T-cell (primary cell): ENCODE measurements around the gene DHRSX. TPM values are rescaled to one million over a fixed set of nuclear protein-coding genes. Genes with fewer than 3 reads are reported as not detected.
"Not testable (repeated sequence)": the region's sequence is repeated elsewhere in the genome, so short reads cannot be mapped to it uniquely, and the experiment has no call there.

Experiments used
- ATAC-seq, 4 experiments: fragments of 200-7000 bp in 3 of 4; fragments of 150-1000 bp in 1 of 4; cut with Tn5 transposase; replicated peaks in 1 of 4; 1 replicate in 3 of 4; 2 replicates in 1 of 4; pipeline ENCODE4 v1.10.0; 2021; ENCODE audit warnings: moderate library complexity in 3 of 4, mild to moderate bottlenecking in 2 of 4, moderate number of reproducible peaks in 1 of 4
- CTCF ChIA-PET, 2 donors: fragments of 300-600 bp; sonication (Branson Sonifier 250); formaldehyde crosslinking; loops; one replicate each; lab custom pipeline; 2022; ENCODE audit warnings: antibody characterized with exemption in 2 of 2; lab: Charles Lee
- POLR2A ChIA-PET, 2 donors: fragments of 300-600 bp; sonication (Branson Sonifier 250); formaldehyde crosslinking; loops; one replicate each; lab custom pipeline; 2022; ENCODE audit warnings: antibody characterized with exemption in 2 of 2; lab: Charles Lee
- DNase-seq, 35 experiments: peaks; one replicate each; pipeline versions ENCODE4 v3.0.0 to v3.0.0-alpha.2; 2013 to 2023
- H3K27ac ChIP-seq: one replicate; pipeline ENCODE4 v1.5.1; 2013; ENCODE audit warnings: low read length
- H3K27me3 ChIP-seq, 2 experiments: replicated peaks in 1 of 2; 1 replicate in 1 of 2; 2 replicates in 1 of 2; pipeline versions ENCODE4 v1.6.1 to v1.7.0; 2013; ENCODE audit warnings: low read length in 1 of 2, mixed read lengths in 1 of 2; ENCODE audit not compliant: control insufficient read depth in 2 of 2, insufficient read depth in 2 of 2; ENCODE audit errors: extremely low read depth in 1 of 2
- H3K36me3 ChIP-seq, 2 donors: 1 replicate in 1 of 2; 2 replicates in 1 of 2; pipeline versions ENCODE4 v1.6.1 to v1.7.0; 2013; ENCODE audit warnings: low read length in 1 of 2; ENCODE audit not compliant: control insufficient read depth in 2 of 2, insufficient read depth in 1 of 2; ENCODE audit errors: extremely low read depth in 1 of 2
- H3K4me1 ChIP-seq, 2 experiments: 1 replicate in 1 of 2; 2 replicates in 1 of 2; pipeline versions ENCODE4 v1.6.1 to v1.7.0; 2013; ENCODE audit warnings: low read length in 2 of 2, mixed read lengths in 1 of 2; ENCODE audit not compliant: insufficient read depth in 2 of 2, control insufficient read depth in 1 of 2; ENCODE audit errors: extremely low read depth in 1 of 2
- H3K4me3 ChIP-seq, 2 donors: 1 replicate in 1 of 2; 2 replicates in 1 of 2; pipeline versions ENCODE4 v1.5.1 to v1.7.0; 2013; ENCODE audit warnings: mild to moderate bottlenecking in 2 of 2, low read length in 1 of 2, moderate library complexity in 1 of 2; ENCODE audit not compliant: control insufficient read depth in 1 of 2; ENCODE audit errors: extremely low read depth in 1 of 2
- H3K9me3 ChIP-seq: 2 replicates; pipeline ENCODE4 v1.7.0; 2013
- H3K27ac Mint-ChIP-seq, 2 donors: one replicate each; pipeline ENCODE4 v1.8.0; 2020 to 2021; ENCODE audit warnings: mild to moderate bottlenecking in 2 of 2, mixed read lengths in 2 of 2
- H3K27me3 Mint-ChIP-seq, 2 donors: one replicate each; pipeline ENCODE4 v1.8.0; 2021 to 2022; ENCODE audit warnings: mixed read lengths in 2 of 2
- H3K36me3 Mint-ChIP-seq: one replicate; pipeline ENCODE4 v1.8.0; 2021; ENCODE audit warnings: mixed read lengths
- H3K4me1 Mint-ChIP-seq, 3 donors: one replicate each; pipeline ENCODE4 v1.8.0; 2020 to 2022; ENCODE audit warnings: mixed read lengths in 3 of 3, mild to moderate bottlenecking in 1 of 3
- H3K4me3 Mint-ChIP-seq, 3 donors: one replicate each; pipeline ENCODE4 v1.8.0; 2020 to 2022; ENCODE audit warnings: mild to moderate bottlenecking in 3 of 3, mixed read lengths in 3 of 3, moderate library complexity in 3 of 3
- H3K9me3 Mint-ChIP-seq, 3 donors: one replicate each; pipeline ENCODE4 v1.8.0; 2020 to 2022; ENCODE audit warnings: mixed read lengths in 3 of 3
- WGBS: methylation state at CpG from one replicate; pipeline ENCODE4 v1.1.5; 2013; ENCODE audit warnings: missing lambda C conversion rate; ENCODE audit not compliant: insufficient coverage; 5-methylcytosine and 5-hydroxymethylcytosine counted together
- total RNA-seq, 35 experiments: library from RNA in 6 of 35; stranded (reverse) in 6 of 35; fragments of 120-200 nt in 1 of 35; gene quantifications; one replicate each; pipeline versions ENCODE4 v1.2.1 to v1.2.4 and lab custom pipeline; 2013 to 2026

Gene DHRSX
- total RNA-seq, 5 donors from 2014 or later (not counting 1 experiment from before 2014, with no cell fraction given): 13.2 to 20.0 (median 15.9) TPM

DNA sequence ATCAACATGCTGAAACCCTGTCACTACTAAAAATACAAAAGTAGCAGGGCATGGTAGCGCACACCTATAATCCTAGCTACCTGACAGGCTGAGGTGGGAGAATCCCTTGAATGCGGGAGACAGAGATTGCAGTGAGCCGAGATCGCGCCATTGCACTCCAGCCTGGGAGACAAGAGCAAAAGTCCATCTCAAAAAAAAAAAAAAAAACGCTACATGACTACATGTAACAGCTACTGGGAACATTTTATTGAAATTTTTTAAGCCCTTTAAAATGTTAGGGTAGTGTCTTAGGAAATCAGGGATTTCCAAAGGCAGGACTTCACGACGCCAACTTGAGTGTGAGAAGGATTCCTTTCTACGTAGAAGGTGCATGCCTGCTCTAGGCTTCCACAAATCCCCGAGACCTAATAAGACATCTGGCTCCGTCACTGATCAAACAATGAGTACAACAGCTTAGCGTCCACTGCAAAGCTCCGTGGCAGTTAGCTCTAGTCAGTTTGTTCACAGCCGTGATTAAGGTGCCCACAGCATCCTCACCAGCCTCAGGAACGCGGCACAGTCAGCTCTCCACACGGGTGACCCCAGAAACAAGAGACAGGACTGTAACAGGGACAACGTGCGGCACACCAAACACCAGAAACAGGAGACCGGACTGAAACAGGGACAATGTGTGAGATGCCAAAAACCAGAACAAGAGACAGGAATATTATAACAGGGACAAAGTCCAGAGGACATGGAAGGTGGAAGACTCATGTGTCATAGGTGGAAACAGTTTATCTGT is 33.7 kb downstream of the DHRSX start:
- Mint-ChIP-seq H3K4me3 (no peak overlapping the region), H3K4me1 (peaks cover 12 to 27% (median 15%) of the 10 kb centered on the region in 3 donors), H3K27me3 (no peaks in the 10 kb centered on the region), H3K9me3 (peaks cover 0 to 4% (median 4%) of the 10 kb centered on the region in 3 donors), H3K36me3 (peaks cover 19% of the 10 kb centered on the region), H3K27ac (no peak overlapping the region)
- no peak overlapping the region for H3K4me3 ChIP-seq
- no peaks in the 10 kb centered on the region for H3K9me3 ChIP-seq
- no peaks in the 10 kb centered on the region for H3K27me3 ChIP-seq
- 87% methylated on average over 10 of the region's 20 CpGs for WGBS
- no peak for DNase-seq
- ChIA-PET POLR2A (no interaction called here), CTCF (no interaction called here)
- H3K27ac ChIP-seq: no peak overlapping the region
- H3K36me3 ChIP-seq: no peaks in the 10 kb centered on the region
- no peak for ATAC-seq
- H3K4me1 ChIP-seq: no peaks in the 10 kb centered on the region

DNA sequence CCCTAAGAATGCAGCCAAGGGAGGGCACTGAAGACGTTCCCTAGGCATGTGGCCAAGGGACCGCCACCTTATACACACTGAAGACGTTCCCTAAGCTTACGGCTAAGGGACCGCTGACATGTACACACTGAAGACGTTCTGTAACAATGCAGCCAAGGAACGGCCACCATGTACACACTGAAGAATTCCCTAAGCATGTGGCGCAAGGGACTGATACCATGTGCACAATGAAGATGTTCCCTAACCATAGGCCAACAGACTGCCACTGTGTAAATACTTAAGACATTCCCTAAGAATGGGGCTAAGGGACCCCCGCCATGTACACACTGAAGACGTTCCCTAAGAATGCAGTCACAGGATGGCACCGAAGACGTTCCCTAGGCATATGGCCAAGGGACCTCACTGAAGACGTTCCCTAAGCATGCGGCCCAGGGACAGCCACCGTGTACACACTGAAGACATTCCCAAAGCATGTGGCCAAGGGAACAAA is 36.1 kb downstream of the DHRSX start:
- Mint-ChIP-seq H3K27me3 (no peaks in the 10 kb centered on the region), H3K4me3 (no peak overlapping the region), H3K4me1 (peaks cover 14 to 32% (median 15%) of the 10 kb centered on the region in 3 donors), H3K9me3 (peaks cover 0 to under 1% (median 0%) of the 10 kb centered on the region in 3 donors), H3K36me3 (peaks cover 15% of the 10 kb centered on the region), H3K27ac (no peak overlapping the region)
- Histone ChIP-seq H3K9me3 (no peaks in the 10 kb centered on the region), H3K36me3 (no peaks in the 10 kb centered on the region), H3K27ac (no peak overlapping the region), H3K4me1 (no peaks in the 10 kb centered on the region), H3K4me3 (no peak overlapping the region), H3K27me3 (no peaks in the 10 kb centered on the region)
- ChIA-PET POLR2A (no interaction called here), CTCF (no interaction called here)
- DNase-seq: no peak
- WGBS: 97% methylated on average over 14 of the region's 15 CpGs
- no peak for ATAC-seq

DNA sequence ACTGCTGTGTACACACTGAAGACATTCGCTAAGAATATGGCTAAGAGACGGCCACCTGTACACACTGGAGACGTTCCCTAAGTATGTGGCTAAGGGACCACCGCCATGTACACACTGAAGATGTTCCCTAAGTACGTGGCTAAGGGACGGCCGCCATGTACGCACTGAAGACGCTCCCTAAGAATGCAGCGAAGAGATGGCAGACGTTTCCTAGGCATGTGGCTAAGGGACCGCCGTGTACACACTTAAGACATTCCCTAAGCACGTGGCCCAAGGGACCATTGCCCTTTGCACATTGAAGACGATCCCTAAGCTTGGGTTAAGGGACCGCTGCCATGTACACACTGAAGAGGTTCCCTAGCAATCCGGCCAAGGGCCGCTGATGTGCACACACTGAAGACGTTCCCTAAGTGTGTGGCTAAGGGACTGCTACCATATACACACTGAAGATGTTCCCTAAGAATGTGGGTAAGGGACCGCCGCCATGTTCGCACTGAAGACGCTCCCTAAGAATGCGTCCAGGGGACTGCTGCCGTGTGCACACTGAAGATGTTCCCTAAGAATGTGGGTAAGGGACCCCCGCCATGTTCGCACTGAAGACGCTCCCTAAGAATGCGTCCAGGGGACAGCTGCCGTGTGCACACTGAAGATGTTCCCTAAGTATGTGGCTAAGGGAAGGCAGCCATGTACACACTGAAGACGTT is 36.7 kb downstream of the DHRSX start:
- H3K36me3 Mint-ChIP-seq: peaks cover 11% of the 10 kb centered on the region
- WGBS: 95% methylated on average over 22 of the region's 31 CpGs
- Histone ChIP-seq H3K9me3 (no peaks in the 10 kb centered on the region), H3K4me3 (no peak overlapping the region), H3K27ac (no peak overlapping the region), H3K36me3 (no peaks in the 10 kb centered on the region), H3K4me1 (no peaks in the 10 kb centered on the region), H3K27me3 (no peaks in the 10 kb centered on the region)
- no peaks in the 10 kb centered on the region for H3K9me3 Mint-ChIP-seq
- H3K4me1 Mint-ChIP-seq: peaks cover 14 to 32% (median 15%) of the 10 kb centered on the region in 3 donors
- ChIA-PET CTCF (no interaction called here), POLR2A (no interaction called here)
- no peak overlapping the region for H3K4me3 Mint-ChIP-seq
- H3K27me3 Mint-ChIP-seq: no peaks in the 10 kb centered on the region
- ATAC-seq (no peak), DNase-seq (no peak)
- no peak overlapping the region for H3K27ac Mint-ChIP-seq

DNA sequence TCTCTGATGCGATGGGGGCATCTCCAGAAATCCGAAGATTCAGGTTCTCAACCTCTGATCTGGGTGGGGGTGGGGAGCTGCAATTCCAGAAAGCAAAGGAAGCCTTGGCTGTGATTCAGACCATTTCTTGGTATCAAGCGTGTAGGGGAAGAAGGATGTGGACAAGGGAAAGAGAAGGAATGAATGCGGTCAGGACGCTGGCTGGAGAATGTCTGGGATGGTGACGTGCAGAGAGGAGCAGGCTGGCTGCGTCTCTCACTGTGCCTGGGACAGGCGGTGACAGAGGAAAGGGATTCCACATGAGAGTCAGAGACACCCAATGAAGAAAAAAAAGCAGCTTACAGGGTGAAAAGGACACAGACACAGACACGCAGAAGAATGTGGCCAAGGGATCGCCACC is 37.3 kb downstream of the DHRSX start:
- H3K36me3 ChIP-seq, H3K27me3 Mint-ChIP-seq, H3K4me3 ChIP-seq, POLR2A ChIA-PET, CTCF ChIA-PET, H3K27ac ChIP-seq, DNase-seq, H3K9me3 Mint-ChIP-seq, H3K9me3 ChIP-seq, H3K4me3 Mint-ChIP-seq, ATAC-seq, H3K27me3 ChIP-seq, H3K27ac Mint-ChIP-seq, H3K4me1 ChIP-seq: not testable (repeated sequence)
- 95% methylated on average over 10 of the region's 10 CpGs for WGBS
- peaks cover 13 to 30% (median 14%) of the 10 kb centered on the region in 3 donors for H3K4me1 Mint-ChIP-seq
- H3K36me3 Mint-ChIP-seq: peaks cover 11% of the 10 kb centered on the region

DNA sequence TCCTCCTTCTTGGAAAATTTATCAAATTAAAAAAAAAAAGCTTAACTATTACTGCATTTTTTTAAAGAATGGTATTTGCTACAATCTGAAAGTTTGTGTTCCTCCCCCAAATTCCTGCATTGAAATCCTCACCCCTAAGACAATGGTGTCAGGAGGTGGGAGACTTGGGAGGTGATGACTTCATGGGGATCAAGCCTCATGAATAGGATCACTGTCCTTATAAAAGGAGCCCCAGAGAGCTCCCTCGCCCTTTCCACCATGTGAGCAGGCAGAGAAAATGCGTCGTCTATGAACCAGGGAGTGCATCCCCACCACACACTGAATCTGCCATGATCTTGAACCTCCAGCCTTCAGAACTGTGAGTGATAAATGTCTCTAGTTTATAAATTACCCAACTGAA is 38.0 kb downstream of the DHRSX start:
- peaks cover 13 to 23% (median 14%) of the 10 kb centered on the region in 3 donors for H3K4me1 Mint-ChIP-seq
- Histone ChIP-seq H3K4me3 (no peak overlapping the region), H3K4me1 (no peaks in the 10 kb centered on the region), H3K9me3 (no peaks in the 10 kb centered on the region), H3K36me3 (no peaks in the 10 kb centered on the region), H3K27me3 (no peaks in the 10 kb centered on the region), H3K27ac (no peak overlapping the region)
- H3K27ac Mint-ChIP-seq: no peak overlapping the region
- ATAC-seq: no peak
- H3K9me3 Mint-ChIP-seq: peaks cover 2 to 4% (median 4%) of the 10 kb centered on the region in 3 donors
- H3K27me3 Mint-ChIP-seq: no peaks in the 10 kb centered on the region
- H3K4me3 Mint-ChIP-seq: no peak overlapping the region
- POLR2A ChIA-PET: no interaction called here
- peaks cover 10% of the 10 kb centered on the region for H3K36me3 Mint-ChIP-seq
- WGBS: no CpG with 5 or more reads among the region's 3 CpGs
- no peak for DNase-seq
- CTCF ChIA-PET: no interaction called here

DNA sequence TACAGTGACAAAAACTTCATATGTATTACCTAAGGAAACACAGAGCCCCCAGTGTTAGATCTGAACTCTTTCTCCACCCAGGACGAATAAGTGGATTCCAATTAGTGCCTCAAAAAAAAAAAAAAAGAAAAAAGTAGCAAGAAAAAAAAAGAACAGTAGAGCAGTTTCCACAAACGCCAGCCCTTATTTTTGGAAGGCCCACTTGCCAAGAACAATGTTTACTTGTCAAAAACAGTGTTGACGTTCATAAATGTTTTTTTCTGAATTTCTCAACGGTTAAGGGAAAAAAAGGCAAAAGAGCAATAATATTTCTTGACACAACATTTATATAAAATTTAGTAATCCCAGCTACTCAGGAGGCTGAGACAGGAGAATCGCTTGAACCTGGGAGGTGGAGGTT is 38.7 kb downstream of the DHRSX start:
- no CpG with 5 or more reads among the region's 5 CpGs for WGBS
- H3K36me3 ChIP-seq: no peaks in the 10 kb centered on the region
- DNase-seq (no peak), ATAC-seq (no peak)
- POLR2A ChIA-PET: no interaction called here
- H3K4me3 Mint-ChIP-seq: no peak overlapping the region
- H3K27ac Mint-ChIP-seq: no peak overlapping the region
- H3K27me3 Mint-ChIP-seq: no peaks in the 10 kb centered on the region
- H3K4me3 ChIP-seq: no peak overlapping the region
- no peaks in the 10 kb centered on the region for H3K27me3 ChIP-seq
- CTCF ChIA-PET: no interaction called here
- H3K9me3 ChIP-seq: no peaks in the 10 kb centered on the region
- H3K4me1 Mint-ChIP-seq: peaks cover 10 to 16% (median 10%) of the 10 kb centered on the region in 3 donors
- H3K36me3 Mint-ChIP-seq: peaks cover 11% of the 10 kb centered on the region
- no peaks in the 10 kb centered on the region for H3K4me1 ChIP-seq
- H3K27ac ChIP-seq: no peak overlapping the region
- peaks cover 2 to 4% (median 4%) of the 10 kb centered on the region in 3 donors for H3K9me3 Mint-ChIP-seq
